HepG2 (cell line): ENCODE results near the gene KRCC1.

Experiments
- AFF4 ChIP-seq: sonication (generic); formaldehyde crosslinking; IDR thresholded peaks from 2 replicates; pipeline ENCODE4 v1.4.0; 2020; ENCODE audit warnings: missing genetic modification reagents
- EZH2 ChIP-seq: conservative IDR thresholded peaks from 2 replicates; pipeline ENCODE4 v1.6.1; 2012; ENCODE audit warnings: mild to moderate bottlenecking, low read depth, low read length, moderate library complexity
- HOXA7 ChIP-seq: sonication (generic); formaldehyde crosslinking; IDR thresholded peaks from 2 replicates; pipeline ENCODE4 v1.8.1; 2022; ENCODE audit warnings: mild to moderate bottlenecking, missing genetic modification reagents, moderate library complexity
- KLF16 ChIP-seq, 2 experiments: sonication (generic) in 1 of 2; formaldehyde crosslinking in 1 of 2; IDR thresholded peaks; 2 replicates each; pipeline versions ENCODE4 v1.6.1 to v1.8.0; 2016 to 2023; ENCODE audit warnings: missing genetic modification reagents in 2 of 2, missing compliant biosample characterization in 1 of 2
- MAF1 ChIP-seq: sonication (generic); formaldehyde crosslinking; IDR thresholded peaks from 2 replicates; pipeline ENCODE4 v1.5.0; 2020; ENCODE audit warnings: missing genetic modification reagents, borderline replicate concordance
- MYC ChIP-seq: sonication (generic); formaldehyde crosslinking; IDR thresholded peaks from 2 replicates; pipeline ENCODE4 v1.9.0; 2021; ENCODE audit warnings: missing genetic modification reagents, borderline replicate concordance
- ZBTB1 ChIP-seq: sonication (generic); formaldehyde crosslinking; IDR thresholded peaks from 2 replicates; pipeline ENCODE4 v1.4.0; 2020; ENCODE audit warnings: missing genetic modification reagents, borderline replicate concordance
- ZEB1 ChIP-seq: IDR thresholded peaks from 2 replicates; pipeline ENCODE4 v1.6.1; 2012; ENCODE audit warnings: mild to moderate bottlenecking, low read depth, inconsistent platforms; ENCODE audit not compliant: insufficient replicate concordance
- ZFP36 ChIP-seq: fragments of 150-350 bp; IDR thresholded peaks from 2 replicates; pipeline ENCODE4 v1.6.1; 2018; ENCODE audit warnings: borderline replicate concordance, low read length, low read depth; ENCODE audit not compliant: partially characterized antibody
- ZNF253 ChIP-seq: sonication (generic); formaldehyde crosslinking; IDR thresholded peaks from 2 replicates; pipeline ENCODE4 v1.8.0; 2022; ENCODE audit warnings: mild to moderate bottlenecking, missing genetic modification reagents, borderline replicate concordance
- ZNF674 ChIP-seq: sonication (generic); formaldehyde crosslinking; IDR thresholded peaks from 2 replicates; pipeline ENCODE4 v1.5.0; 2020; ENCODE audit warnings: low read depth, mild to moderate bottlenecking, missing genetic modification reagents
- TF ChIP-seq, protein P1 (sequence below): fragments of 450-650 bp; IDR thresholded peaks from 2 replicates; pipeline ENCODE4 v1.6.1; 2016
- TF ChIP-seq, protein P2 (sequence below), 2 experiments: sonication (generic) in 1 of 2; formaldehyde crosslinking in 1 of 2; IDR thresholded peaks; 2 replicates each; pipeline versions ENCODE4 v1.5.1 to v1.6.1; 2011 to 2020; ENCODE audit warnings: borderline replicate concordance in 1 of 2, low read depth in 1 of 2, low read length in 1 of 2, mild to moderate bottlenecking in 1 of 2, missing genetic modification reagents in 1 of 2, moderate library complexity in 1 of 2

DNA sequence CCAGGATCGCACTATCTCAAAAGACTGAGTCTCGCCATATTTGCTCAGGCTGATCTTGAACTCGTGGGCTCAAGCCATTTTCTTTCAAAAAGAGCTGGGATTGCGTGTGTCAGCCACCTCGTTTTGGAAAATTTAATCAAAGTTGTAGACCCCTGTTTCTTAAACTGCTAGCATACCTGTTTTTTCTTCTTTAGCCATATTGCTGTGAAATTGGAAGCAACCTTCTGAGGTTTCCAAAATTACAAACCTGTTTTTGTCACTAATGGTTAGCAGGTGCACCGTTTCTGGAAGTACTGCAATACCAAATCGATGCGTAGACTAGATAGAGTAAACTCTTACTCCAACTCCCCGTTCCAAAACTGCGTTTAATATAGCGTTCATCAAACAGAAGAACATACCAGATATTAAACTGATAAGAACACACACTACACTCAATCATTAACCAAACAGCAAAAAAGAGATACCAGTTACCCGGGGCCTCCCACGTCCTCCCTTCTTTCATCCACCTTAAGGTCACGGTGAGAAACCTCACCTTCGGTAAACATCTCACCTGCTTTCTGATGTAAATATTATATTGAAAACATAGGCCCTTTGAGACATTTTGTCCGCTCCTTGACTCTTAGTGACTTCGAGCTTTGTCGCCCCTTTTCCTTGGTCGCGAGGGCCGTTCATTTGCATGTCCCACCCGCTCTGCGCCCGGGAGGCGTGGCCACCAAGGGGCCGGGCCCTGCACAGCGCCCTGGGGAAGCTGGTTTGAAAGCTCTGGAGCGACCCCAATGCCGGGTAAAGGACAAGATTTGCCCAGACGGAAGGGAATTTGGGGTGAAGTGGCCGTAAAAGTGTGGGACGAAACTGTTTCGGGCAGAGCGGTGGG lies 39.3 kb downstream of the KRCC1 start, which contains the start of gene RNU2-63P:
- no peak for TF ChIP-seq HOXA7
- no peak for TF ChIP-seq ZNF674
- TF ChIP-seq EZH2: no peak
- TF ChIP-seq MYC (CRISPR knock-in tag): no peak
- no peak for TF ChIP-seq ZFP36
- TF ChIP-seq, protein P1, sequence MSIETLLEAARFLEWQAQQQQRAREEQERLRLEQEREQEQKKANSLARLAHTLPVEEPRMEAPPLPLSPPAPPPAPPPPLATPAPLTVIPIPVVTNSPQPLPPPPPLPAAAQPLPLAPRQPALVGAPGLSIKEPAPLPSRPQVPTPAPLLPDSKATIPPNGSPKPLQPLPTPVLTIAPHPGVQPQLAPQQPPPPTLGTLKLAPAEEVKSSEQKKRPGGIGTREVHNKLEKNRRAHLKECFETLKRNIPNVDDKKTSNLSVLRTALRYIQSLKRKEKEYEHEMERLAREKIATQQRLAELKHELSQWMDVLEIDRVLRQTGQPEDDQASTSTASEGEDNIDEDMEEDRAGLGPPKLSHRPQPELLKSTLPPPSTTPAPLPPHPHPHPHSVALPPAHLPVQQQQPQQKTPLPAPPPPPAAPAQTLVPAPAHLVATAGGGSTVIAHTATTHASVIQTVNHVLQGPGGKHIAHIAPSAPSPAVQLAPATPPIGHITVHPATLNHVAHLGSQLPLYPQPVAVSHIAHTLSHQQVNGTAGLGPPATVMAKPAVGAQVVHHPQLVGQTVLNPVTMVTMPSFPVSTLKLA: no peak
- peak in 1 of 2 experiments; percentile 89; a peak in 2 of 4 replicates for TF ChIP-seq KLF16 (CRISPR knock-in tag; IDR thresholded peaks at IDR 0.05)
- TF ChIP-seq AFF4 (CRISPR knock-in tag): peak; percentile 95
- TF ChIP-seq ZBTB1 (CRISPR knock-in tag): no peak
- no peak for TF ChIP-seq ZNF253 (CRISPR knock-in tag)
- TF ChIP-seq ZEB1: no peak
- TF ChIP-seq, protein P2, sequence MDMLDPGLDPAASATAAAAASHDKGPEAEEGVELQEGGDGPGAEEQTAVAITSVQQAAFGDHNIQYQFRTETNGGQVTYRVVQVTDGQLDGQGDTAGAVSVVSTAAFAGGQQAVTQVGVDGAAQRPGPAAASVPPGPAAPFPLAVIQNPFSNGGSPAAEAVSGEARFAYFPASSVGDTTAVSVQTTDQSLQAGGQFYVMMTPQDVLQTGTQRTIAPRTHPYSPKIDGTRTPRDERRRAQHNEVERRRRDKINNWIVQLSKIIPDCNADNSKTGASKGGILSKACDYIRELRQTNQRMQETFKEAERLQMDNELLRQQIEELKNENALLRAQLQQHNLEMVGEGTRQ (IDR thresholded peaks at IDR 0.05; ENCODE audit: low read depth, low read length): no peak
- TF ChIP-seq, protein P2 (CRISPR knock-in tag; IDR thresholded peaks at IDR 0.05; ENCODE audit: borderline replicate concordance): no peak
- TF ChIP-seq MAF1 (CRISPR knock-in tag): no peak; the same call in 1 of the 2 replicates
